NCI-H2107 treated with DMSO at 0.1 percent for 48 hours (cell line): ENCODE results near the gene EIF4G3.
A peak's percentile ranks its signal among the peaks of the same experiment; 100 is the strongest.
"Not testable (repeated sequence)": the region's sequence is repeated elsewhere in the genome, so short reads cannot be mapped to it uniquely, and the experiment has no call there.

Source experiments
- DNase-seq: peaks from one replicate; lab custom pipeline; 2025; ENCODE audit not compliant: unreplicated experiment; lab: John Stamatoyannopoulos, UW

EIF4G3 gene

DNA sequence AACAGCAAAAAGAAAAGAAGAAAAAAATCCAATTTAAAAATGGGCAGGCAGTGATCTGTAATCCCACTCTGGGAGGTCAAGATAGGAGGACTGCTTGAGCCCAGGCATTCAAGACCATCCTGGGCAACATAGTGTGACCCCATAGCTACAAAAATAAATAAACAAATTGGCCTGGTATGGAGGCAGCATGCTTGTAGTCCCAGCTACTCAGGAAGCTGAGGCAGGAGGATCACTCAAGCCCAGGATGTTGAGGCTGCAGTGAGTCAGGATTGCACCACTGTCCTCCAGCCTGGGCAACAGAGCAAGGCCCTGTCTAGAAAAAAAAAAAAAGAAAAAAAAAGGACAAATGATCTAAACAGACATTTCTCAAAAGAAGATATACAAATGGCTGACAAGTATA lies 99.6 kb downstream of the EIF4G3 start:
- DNase-seq, result no peak

DNA sequence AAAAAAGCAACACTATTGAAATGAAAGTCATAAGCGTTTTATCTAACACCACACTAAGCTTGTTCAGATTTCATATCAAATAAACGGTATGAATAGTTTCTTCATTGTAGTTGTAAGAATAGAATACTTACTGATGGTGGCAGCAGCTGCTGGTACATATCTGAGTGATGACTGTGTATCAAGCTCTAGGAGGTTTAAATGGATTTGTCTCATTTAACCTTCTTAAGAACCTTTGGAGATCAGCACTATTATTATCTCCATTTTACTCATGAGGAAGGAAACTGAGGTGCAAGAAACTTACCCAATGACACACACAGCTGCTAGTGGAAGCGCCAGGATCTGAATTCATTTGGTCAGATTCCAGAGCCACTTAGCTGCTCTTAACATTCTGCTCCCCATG lies 104.0 kb downstream of the EIF4G3 start:
- DNase-seq, result no peak

- DNase-seq, result no peak
These were observed 107.1 kb downstream of the EIF4G3 start for GRCh38 chr1:21069549-21069948.

DNA sequence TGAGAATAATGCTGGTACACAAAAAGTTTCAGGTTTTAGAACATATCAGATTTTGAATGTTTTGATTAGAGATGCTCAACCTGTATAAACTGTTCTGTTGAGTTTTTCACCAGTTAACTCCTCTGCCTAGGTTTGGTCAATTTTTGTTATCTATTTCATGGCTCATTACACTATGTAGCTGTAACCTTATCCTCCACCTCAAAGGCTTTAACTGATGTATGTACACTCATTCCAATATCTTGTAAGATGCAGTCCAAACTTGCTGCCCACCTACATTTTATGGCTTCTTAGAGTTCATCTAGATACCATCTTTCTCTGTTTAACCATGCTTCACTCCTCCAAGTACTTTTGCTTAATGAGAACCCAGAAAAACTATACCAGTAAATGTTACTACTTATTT lies 107.8 kb downstream of the EIF4G3 start:
- DNase-seq, result no peak

GRCh38 chr1:21067551-21068227 lies 109.0 kb downstream of the EIF4G3 start:
- DNase-seq, result no peak

DNA sequence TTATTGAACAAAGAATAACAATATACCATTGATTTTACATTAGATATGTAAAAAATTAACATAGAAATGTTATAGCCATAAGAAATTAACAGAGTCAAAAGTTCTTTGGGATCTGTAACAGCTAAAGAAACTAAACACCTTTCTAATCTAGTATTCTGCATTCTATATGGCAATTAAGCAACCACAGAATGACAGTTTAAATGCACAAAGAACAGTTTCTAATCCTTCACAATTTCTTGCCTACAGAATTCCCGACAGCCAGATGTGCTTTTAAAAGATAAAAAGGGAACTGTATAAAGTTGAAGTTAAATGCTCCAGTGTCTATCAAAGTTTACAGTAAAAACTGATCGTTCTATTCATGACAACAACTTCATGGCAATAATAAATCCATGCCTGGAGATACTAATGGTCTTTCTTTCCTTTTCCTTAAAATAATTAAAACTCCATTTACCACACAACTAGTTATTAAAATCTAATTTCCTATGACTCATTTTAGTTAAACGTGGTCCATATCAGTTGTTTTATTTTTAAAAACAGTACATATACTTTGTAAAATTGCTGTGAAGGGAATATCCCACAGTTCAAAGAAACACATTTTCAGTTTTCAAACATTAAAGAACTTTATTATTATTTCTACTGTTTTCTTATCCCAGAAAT lies 110.2 kb downstream of the EIF4G3 start:
- DNase-seq, result no peak

DNA sequence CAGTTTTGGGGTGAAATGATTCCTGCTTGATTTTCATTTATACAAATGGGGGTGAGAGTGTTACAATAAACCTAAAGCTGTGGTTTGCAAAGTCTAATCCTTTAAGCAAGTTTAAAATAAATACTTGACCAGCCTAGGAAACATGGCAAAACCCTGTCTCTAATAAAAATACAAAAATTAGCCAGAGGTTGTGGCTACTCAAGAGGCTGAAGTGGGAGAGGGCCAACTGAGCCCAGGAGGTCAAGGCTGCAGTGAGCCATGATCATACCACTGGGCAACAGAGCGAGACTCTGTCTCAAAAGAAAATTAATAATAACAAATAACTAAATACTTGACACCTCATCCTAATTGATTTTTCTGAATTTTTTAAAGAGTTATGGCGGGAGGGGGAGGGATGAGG lies 110.8 kb downstream of the EIF4G3 start:
- DNase-seq, result no peak

GRCh38 chr1:21064057-21064456 lies 112.6 kb downstream of the EIF4G3 start:
- DNase-seq, result no peak

- peak; percentile 13 for DNase-seq
These were observed 116.2 kb downstream of the EIF4G3 start for GRCh38 chr1:21060523-21060922.

- no peak for DNase-seq
These were observed 117.7 kb downstream of the EIF4G3 start for GRCh38 chr1:21059021-21059420.

- DNase-seq, result no peak
These were observed 118.5 kb downstream of the EIF4G3 start for GRCh38 chr1:21058035-21058793.

- not testable (repeated sequence) for DNase-seq
These were observed 123.3 kb downstream of the EIF4G3 start for GRCh38 chr1:21053189-21053928.

GRCh38 chr1:21052034-21052433 lies 124.7 kb downstream of the EIF4G3 start:
- DNase-seq, result no peak

DNA sequence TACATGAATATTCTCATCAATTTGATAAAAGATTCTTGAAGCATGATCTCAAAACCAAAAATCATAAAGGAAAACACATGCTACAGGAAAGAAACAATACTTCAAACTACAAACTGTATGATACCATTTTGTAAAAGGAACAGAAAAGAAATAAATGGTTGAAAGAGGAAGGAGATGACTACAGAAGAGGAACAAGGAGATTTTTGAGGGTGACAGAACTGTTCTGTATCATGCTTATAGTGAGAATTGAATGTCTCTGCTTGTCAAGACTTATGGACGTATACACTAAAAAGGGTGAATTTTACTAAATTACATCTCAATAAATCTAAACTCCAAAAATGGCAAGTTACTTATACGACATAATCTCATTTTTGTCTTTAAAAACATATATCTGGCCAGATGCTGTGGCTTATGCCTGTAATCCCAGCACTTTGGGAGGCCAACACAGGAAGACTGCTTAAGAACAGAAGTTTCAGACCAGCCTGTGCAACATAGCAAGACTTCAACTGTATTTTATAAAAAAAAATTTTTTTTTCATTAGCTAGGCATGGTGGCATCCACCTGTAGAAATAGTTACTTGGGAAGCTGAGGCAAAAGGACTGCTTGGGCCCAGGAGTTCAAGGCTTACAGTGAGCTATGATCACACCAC lies 125.4 kb downstream of the EIF4G3 start:
- DNase-seq, result no peak

GRCh38 chr1:21050031-21050430 lies 126.7 kb downstream of the EIF4G3 start:
- DNase-seq, result no peak

- no peak for DNase-seq
These were observed 128.2 kb downstream of the EIF4G3 start for GRCh38 chr1:21048462-21048861.

DNA sequence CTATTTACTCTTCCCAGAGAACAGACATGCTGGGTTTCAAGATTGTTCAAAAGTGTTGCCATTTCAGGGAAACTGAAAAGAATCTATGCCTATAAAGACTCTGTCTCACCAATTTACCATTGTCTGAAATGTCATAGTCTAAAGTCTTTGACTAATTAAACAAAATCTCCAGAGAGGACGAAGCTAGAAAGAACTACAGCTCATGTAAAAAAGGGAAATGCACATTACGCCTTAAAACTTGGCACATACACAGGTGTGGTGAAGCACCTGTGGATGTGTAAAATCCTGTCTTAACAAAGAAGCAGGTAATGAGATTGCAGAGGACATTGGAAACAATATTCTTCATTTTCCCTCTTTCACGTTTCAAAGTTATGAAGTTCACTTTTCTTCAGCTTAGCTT lies 130.6 kb downstream of the EIF4G3 start:
- DNase-seq, result no peak

DNA sequence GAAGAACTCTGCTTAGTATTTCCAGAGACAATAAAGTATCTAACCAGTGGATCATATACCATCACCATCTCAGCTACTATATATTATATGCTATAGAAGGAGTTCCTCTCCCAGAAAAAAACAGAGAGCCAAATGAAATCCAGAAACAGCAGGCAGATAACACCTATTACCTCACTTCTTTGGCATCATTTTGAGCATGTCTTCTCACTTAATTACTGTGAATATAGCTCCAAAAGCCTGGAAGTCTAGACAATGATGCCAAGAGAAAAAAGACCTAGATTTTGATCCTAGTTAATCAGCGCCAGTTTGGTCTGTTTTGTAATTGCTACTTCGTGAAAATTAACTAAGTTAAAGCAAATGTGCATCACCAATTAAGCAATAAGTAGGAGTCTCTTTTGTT lies 131.3 kb downstream of the EIF4G3 start:
- DNase-seq, result no peak

GRCh38 chr1:21042929-21043605 lies 133.6 kb downstream of the EIF4G3 start:
- DNase-seq, result no peak

GRCh38 chr1:21041541-21041940 lies 135.2 kb downstream of the EIF4G3 start:
- no peak for DNase-seq
